Smooth muscle cell of bladder (primary cell): Measurements from ENCODE around the gene HSF4. TPM values are rescaled to one million over a fixed set of nuclear protein-coding genes. Genes with fewer than 3 reads are reported as not detected.

Experiments used
- total RNA-seq: library from RNA; depleted of rRNA; stranded (reverse); fragments of >200 nt; gene quantifications from 2 replicates; pipeline ENCODE4 v1.2.3, GENCODE V29; 2014

The HSF4 gene, protein sequence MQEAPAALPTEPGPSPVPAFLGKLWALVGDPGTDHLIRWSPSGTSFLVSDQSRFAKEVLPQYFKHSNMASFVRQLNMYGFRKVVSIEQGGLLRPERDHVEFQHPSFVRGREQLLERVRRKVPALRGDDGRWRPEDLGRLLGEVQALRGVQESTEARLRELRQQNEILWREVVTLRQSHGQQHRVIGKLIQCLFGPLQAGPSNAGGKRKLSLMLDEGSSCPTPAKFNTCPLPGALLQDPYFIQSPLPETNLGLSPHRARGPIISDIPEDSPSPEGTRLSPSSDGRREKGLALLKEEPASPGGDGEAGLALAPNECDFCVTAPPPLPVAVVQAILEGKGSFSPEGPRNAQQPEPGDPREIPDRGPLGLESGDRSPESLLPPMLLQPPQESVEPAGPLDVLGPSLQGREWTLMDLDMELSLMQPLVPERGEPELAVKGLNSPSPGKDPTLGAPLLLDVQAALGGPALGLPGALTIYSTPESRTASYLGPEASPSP
- total RNA-seq: 6.4 and 13.2 TPM in 2 replicates

GRCh38 chr16:67164599-67165061 is at the start of gene HSF4:
Gene HSF4, plus strand, starts transcription at chr16:67164745. Its CDS starts 67 bp downstream, at chr16:67164812.

GRCh38 chr16:67150833-67151396 is 13.6 kb upstream of the HSF4 start, which contains the start of gene B3GNT9:
Gene B3GNT9, minus strand, starts transcription at chr16:67150998. Its CDS starts 513 bp downstream, at chr16:67150485.

DNA sequence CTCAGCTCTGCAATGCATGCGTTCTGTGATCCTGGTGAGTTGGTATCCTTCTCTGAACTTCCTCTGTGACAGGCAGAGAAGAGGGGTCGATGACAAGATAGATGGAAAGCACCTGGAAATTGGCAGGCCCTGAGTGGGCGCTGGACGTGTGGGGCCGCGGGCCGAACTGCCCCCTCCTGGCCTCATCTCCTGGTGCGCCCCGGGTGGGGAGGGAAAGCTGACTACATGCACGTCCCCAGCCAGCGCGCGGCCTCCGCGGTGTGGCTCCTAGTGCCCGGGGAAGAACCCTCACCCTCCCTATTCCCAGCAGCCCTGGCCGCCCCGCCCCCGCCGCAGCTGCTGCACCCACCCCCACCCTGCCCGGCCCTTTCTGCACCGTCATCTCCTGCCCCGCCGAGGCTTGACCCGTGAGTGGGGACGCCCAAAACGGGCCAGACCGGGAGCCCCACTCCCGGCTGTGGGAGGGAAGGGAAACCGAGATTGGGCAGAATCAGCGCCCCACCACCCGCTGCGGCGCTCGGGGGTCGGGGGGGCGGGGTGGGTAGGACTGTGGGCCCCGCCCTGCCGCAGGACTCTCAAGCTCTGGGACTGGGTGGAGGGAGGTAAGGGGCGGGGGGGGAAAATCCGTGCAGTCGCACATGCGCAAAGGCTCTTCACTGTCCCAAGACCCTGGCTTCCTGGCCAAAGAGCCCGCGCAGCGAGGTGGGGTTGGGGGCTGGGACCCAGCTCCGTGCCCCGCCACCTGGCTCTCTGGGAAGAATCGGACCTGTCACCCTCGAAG is 5.8 kb downstream of the HSF4 start, which contains the start of gene NOL3:
NOL3 (plus strand) TSS at position 371 of the 781 bp plus-strand sequence.

GRCh38 chr16:67183627-67184452 is 19.3 kb downstream of the HSF4 start, which contains the start of gene MATCAP1:
Gene MATCAP1, minus strand, starts transcription at chr16:67183963. Its CDS starts 3,353 bp downstream, at chr16:67180610.

DNA sequence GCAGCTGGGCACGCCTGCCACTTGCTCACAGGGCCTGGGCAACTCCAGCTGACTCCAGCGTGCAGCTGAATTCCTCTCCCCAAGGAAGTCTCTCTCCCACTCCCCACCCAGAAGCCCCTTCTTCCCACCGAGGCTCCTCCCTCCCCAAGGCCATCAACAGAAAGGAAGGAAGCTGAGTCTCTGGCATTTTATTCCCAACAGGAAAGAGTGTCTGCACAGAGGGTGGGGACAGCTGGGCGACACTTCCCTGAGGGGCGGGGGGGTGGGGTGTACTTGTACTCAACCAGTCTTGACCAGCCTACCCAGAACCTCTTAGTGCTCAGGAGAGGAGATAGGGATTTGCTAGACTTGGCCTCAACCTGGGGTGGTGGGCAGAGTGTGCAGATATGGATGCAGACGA is 25.5 kb downstream of the HSF4 start, which contains the start of gene EXOC3L1:
EXOC3L1 (minus strand) TSS at position 96 of the 400 bp plus-strand sequence. CDS start 460 bp downstream, outside the sequence.

DNA sequence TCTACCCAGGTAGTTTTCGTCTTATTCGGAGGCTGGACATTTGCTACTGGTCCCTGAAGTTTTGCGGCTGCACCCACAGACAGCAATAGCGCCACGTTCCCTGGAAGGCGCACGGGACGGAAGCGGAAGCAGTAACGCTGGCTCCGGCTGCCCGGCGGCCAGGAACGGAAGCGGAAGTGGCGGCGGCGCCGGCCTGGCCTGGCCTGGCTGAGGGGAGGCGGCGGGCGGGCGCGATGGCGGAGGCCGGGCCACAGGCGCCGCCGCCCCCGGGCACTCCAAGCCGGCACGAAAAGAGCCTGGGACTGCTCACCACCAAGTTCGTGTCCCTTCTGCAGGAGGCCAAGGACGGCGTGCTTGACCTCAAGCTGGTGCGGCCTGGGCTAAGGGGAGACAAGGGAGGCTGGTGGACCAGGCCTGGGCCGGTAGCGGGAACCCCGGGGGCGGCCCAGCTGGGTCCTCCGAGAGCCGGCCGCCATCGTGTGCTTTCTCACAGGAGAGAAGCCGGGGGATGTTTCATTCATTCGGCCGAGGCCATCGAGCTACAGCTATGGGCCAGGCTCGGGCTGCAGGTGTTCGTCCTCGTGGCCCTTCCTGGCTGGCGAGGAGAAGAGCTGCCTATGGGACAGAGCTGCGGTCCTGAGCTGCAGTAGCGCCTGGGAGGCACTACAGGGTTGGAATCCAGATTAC is 27.6 kb downstream of the HSF4 start, which contains the start of gene E2F4:
E2F4 (plus strand) TSS at position 161 of the 687 bp plus-strand sequence; CDS start at position 234, 73 bp downstream.

GRCh38 chr16:67199011-67199807 is 34.7 kb downstream of the HSF4 start, which contains the start of gene ELMO3:
Gene ELMO3, plus strand, starts transcription at chr16:67199131. Its CDS starts 196 bp downstream, at chr16:67199327.

Other genes starting within 250 kb of the HSF4 start
- not detected in 2 replicates for gene CDH16, start 245.9 kb upstream of the HSF4 start, total RNA-seq
- gene RRAD, start 239.2 kb upstream of the HSF4 start, total RNA-seq: 7.1 and 13.5 TPM in 2 replicates
- gene CIAO2B, start 230.3 kb upstream of the HSF4 start, total RNA-seq: 180 and 234 TPM in 2 replicates
- 24.1 and 25.9 TPM in 2 replicates for gene CES2, start 229.2 kb upstream of the HSF4 start, total RNA-seq
- gene CES3, start 203.5 kb upstream of the HSF4 start, total RNA-seq: 0.14 and 0.28 TPM in 2 replicates
- 2.3 and 2.8 TPM in 2 replicates for gene CES4A, start 176.2 kb upstream of the HSF4 start, total RNA-seq
- 43.9 and 84.4 TPM in 2 replicates for gene CBFB, start 135.6 kb upstream of the HSF4 start, total RNA-seq
- gene PHAF1, start 54.8 kb upstream of the HSF4 start, total RNA-seq: 14.4 and 14.9 TPM in 2 replicates
- 36.8 and 51.8 TPM in 2 replicates for gene B3GNT9, start 13.7 kb upstream of the HSF4 start, total RNA-seq
- 15.2 and 16.7 TPM in 2 replicates for gene TRADD, start 4.8 kb upstream of the HSF4 start, total RNA-seq
- gene FBXL8, start 4.8 kb upstream of the HSF4 start, total RNA-seq: 7.8 and 9.9 TPM in 2 replicates
- 13.8 and 16.9 TPM in 2 replicates for gene NOL3, start 5.8 kb downstream of the HSF4 start, total RNA-seq
- 8.2 and 9.0 TPM in 2 replicates for gene MATCAP1, start 19.2 kb downstream of the HSF4 start, total RNA-seq
- 0.09 TPM in 1 of 2 replicates, not detected in the other for gene EXOC3L1, start 25.4 kb downstream of the HSF4 start, total RNA-seq
- 36.7 and 45.9 TPM in 2 replicates for gene E2F4, start 27.4 kb downstream of the HSF4 start, total RNA-seq
- gene ELMO3, start 34.4 kb downstream of the HSF4 start, total RNA-seq: 0.28 TPM in 2 replicates
- 44.2 and 59.6 TPM in 2 replicates for gene TMEM208, start 62.4 kb downstream of the HSF4 start, total RNA-seq
- gene FHOD1, start 82.7 kb downstream of the HSF4 start, total RNA-seq: 5.0 and 5.3 TPM in 2 replicates
- 0.83 and 0.85 TPM in 2 replicates for gene SLC9A5, start 84.2 kb downstream of the HSF4 start, total RNA-seq
- gene PLEKHG4, start 114.8 kb downstream of the HSF4 start, total RNA-seq: 5.6 and 7.7 TPM in 2 replicates
- under 0.01 and 0.14 TPM in 2 replicates for gene KCTD19, start 162.0 kb downstream of the HSF4 start, total RNA-seq
- gene LRRC36, start 162.1 kb downstream of the HSF4 start, total RNA-seq: 0.14 TPM in 1 of 2 replicates, not detected in the other
- 0.92 and 1.00 TPM in 2 replicates for gene TPPP3, start 228.8 kb downstream of the HSF4 start, total RNA-seq